HG03108 (cell line): ENCODE measurements around the gene ACSS1.
A peak's percentile ranks its signal among the peaks of the same experiment; 100 is the strongest.

ENCODE experiments used
- ATAC-seq: cut with Tn5 transposase; IDR thresholded peaks from one replicate; pipeline ENCODE4 v1.9.1; 2021; ENCODE audit warnings: moderate library complexity; ENCODE audit not compliant: unreplicated experiment

Gene ACSS1

DNA sequence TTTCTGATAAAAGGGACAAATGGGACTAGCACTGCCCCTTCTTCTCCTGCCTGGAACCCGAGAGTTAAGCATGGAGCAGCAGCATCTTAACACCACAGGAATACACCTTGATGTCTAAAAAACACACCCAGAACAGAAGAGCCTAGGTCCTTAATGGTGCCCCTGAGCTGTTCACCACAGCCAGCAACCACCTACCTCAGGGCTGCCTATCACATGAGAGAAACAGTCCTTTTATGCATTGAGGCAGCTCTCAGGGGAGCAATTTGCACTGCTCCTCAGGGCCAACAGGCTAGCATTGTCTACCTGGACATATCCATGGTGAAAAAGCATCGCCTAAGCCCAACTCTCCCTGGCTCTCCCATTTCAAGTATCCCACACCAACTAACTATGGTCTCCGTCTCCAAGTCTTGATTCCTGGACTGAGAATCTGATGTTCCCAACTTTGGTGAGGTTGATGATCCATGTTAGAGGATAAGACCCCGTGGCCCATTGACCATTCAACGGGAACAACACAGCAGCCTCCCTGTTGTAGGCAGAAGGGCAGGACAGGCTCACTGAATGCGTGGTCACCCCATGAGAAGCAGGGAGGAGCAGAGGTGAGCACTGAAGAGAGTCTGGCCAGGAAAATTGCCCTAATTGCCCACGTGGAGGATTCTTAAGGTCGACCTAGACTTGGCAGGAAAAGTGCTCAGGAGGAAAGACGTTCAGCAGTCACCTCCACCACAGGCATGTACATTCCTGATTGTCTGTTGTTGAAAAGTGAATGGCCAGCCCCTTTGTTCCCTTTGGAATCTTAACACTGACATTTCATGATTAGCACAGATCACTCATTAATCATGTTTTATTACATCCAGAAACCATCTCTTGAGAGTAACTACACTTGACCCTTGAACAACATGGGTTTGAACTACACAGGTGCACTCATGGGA is 61.2 kb downstream of the ACSS1 start:
- ATAC-seq = no peak

DNA sequence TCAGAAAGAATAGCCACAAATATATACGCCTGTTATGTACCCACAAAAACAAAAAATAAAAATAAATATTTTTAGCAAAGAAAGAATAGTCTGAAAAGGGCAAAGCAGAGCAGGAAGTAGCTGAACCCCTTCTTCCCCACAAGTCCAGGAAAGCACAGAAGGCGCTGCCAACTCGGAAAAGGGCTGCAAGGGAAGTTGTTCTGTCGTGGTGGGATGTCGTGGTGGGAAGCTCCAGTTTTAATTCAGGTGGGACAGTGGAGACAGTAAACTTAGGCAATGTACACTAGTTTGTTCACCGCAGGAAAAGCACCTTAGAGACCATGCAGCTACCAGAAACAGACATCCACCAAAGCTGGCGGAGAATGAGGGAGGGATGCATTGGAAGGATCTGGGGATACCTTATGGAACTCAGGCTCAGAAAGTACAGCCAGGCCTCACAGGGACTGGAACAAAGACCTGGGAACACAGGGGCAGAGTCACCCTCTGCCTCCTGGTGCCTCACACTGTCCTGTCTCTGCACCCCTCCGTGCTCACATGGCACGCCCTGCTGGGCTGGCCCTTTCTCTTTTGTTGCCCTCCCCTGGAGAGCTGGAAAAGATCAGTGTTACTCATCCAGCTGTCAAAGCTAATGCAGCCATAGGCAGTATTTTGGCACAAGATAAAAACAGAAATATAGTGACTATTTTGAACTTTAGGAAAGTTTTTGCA is 62.0 kb downstream of the ACSS1 start:
- no peak for ATAC-seq

DNA sequence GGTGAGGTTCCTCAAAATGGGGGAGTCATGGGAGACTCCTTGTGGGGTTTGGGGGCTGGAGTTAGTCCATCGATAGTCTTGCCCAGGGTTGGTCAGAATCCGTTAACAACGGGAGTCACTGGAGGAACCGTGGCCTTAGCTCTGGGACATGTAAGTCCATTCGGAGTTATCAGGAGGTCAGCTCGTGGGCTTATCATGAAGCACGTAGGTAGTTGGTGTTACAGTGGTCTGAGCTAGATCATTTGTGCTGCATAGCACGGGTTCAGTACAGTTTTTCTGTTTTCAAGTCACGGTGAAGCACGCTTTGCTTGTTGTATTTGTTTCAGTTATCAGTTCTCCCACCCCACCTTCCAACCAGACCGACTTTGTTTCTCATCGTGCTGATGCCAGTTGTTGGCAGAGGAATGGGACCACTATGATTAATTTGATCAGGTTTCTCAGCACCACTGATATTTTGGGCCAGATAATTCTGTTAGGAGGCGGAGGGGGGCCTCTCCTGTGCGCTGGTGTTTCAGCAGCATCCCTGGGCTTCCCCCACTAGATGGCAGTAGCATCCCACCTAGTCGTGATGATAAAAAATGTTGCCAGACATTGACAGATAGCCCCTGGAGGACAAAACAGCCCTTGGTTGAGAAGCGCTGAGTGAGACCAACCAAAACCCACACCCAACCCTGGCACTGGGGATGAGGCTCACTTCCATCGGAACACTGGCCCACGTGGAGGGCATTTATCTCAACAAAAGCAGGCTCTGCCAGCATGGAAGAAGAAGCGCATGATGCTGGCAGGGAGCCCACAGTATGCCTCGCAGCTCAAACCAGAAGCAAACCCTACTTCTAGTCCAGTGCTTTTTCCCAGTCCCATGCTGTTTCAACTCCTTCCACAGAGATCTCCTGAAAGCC is 63.2 kb downstream of the ACSS1 start:
- ATAC-seq = no peak

DNA sequence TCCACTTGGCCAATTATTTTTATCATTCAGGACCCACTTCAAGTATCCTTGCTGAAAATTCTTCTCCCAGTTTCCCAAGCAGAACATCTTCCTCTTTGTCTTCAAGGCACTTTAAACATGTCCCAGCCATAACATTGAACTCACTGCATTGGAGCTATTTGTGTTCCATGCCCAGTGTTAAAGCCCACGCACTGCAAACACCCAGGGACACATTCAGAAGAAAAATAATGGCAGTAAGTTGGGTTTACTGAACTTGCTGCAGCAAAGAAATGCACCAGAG is 63.8 kb downstream of the ACSS1 start:
- ATAC-seq = no peak

DNA sequence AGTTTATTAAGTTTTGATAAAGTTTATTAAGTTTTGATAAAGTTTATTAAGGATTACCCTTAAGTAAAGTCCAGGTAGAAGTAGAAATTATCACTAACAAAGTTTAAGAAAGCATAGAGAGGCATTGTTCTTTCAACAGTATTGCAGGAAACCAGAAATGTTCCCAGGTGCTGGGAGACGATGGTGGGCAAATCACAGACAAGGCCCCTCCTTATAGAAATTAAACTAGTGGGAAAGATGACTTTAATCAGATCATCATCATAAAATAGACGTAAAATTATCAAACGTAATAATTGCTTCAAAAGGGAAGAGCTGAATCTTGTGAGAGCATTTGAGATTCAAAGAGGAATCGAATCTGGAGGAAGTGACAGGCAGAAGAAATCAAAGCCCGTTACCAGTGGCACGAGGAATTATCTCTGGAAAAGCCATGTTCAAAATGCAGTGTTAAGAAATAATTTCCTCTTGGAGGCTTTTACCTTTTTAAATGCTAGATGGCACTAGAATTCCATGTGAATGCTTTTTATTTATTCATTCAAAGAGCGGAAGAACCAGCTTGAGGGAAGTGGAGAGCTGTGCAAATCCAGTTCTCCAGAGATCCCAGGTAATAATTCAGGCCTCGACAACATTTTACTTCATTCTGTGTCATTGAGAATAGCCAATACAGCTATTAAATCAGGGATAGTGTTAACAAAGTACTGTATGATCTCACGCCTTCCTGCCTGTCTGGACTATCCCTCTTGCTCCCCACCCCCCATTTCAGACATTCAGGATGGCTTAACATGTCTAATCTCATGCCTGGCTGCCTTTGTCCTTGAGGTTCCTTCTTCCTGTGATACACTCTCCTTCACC is 64.4 kb downstream of the ACSS1 start:
- ATAC-seq = no peak

DNA sequence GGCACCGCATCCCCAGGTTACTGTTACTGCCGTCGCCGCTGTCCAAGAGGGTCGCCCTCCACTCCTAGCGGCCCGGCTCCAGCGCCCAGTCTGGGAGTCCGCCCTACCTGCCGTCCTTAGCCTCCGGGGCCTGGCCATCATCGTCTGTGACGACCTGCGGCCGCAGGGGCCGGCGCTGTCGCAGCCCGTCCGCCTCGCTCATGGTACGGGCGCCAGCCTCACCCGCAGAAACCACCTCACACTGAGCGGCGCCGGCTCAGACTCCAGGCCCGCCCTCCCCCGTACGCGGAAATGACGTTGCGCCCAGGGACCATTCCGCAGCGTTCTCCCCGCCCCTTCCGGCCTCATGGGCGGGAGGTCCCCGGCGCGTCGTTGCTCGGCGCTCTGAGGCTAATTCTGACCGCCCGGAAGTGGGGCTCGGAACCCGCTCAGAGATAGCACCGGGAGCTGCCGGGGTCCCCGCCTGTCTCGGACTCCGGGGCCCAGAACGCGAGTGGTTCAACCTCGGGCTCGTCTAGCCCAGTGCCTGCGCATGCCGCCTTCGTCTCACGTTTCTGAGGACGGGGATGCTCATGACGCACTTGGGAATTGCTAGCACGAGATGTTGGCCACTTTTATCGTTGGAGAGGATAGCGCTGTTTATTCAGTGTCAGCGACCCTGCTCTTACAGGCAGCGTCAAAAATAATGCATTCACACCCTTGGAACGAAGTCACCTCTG is 65.3 kb downstream of the ACSS1 start, which contains the start of gene APMAP:
Gene APMAP (minus strand): TSS at position 265 of the 719 bp plus-strand sequence. CDS start 63 bp downstream, at position 202.
- ATAC-seq = peak; percentile 95

DNA sequence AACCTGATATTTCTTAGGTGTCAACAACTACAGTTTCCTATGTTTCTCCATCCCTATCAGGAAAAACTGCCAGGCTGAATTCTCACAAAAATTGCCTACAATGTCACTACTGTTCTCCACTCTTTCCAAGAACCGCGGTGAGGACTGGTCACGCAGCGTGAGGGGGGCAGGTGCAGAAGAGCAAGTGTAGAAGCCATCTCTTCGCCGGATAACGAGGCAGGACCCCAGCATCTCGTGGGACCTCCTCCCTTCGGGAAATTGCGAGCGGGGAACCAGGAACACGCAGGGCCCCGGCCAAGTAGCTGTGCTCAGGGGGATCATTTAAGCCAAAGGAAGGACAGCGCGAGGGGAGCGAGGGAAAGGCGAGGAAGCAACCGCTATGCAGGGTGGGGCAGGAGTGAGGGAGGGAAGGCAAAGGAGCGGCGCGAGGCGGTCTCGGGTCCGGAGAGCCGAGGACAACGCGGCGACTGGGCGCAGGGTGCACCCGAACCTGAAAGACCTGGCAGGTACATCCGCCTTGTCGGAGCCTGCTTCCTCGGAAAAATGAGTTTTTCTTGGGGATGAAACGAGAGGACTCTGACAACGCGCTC is 65.9 kb downstream of the ACSS1 start:
- peak; percentile 13 for ATAC-seq

DNA sequence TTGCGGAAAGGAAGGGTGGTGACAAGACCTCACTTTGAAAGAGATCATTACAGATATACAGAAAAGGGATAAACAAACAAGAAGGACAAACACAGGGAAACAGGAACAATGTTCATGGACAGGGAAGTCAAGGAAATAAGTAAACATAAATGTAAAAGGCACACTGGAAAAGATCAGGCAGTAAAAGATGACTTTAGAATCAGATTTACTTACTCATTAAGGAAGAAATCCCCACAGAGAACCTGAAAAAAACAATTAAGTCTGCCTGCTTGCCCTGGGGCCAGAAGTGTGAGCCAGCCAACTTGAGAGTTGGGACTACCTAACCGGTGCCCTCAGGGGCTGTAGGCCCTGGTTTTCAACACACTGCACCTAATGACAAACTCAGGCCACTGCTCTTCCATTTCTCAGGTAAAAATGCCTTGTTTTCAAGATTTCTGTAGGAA is 67.1 kb downstream of the ACSS1 start:
- no peak for ATAC-seq

DNA sequence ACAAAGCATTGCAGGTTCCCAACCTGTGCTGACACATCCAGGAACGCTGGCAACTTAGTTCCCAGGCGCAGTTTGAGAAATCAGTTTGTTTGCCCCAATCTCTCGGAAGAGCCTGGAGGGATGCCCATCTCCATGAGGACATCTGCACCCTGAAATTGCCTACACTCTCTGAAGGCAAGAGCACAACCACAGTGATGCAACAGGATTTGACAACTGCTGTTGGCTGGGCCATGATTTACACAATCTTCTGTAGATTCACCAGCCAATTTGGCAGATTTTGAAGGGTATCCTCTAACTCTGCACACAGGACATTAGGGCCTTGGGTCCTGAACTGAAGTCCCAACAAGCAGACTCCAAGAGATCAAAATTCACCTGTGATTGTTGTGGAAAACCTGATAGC is 68.8 kb downstream of the ACSS1 start:
- ATAC-seq = no peak

DNA sequence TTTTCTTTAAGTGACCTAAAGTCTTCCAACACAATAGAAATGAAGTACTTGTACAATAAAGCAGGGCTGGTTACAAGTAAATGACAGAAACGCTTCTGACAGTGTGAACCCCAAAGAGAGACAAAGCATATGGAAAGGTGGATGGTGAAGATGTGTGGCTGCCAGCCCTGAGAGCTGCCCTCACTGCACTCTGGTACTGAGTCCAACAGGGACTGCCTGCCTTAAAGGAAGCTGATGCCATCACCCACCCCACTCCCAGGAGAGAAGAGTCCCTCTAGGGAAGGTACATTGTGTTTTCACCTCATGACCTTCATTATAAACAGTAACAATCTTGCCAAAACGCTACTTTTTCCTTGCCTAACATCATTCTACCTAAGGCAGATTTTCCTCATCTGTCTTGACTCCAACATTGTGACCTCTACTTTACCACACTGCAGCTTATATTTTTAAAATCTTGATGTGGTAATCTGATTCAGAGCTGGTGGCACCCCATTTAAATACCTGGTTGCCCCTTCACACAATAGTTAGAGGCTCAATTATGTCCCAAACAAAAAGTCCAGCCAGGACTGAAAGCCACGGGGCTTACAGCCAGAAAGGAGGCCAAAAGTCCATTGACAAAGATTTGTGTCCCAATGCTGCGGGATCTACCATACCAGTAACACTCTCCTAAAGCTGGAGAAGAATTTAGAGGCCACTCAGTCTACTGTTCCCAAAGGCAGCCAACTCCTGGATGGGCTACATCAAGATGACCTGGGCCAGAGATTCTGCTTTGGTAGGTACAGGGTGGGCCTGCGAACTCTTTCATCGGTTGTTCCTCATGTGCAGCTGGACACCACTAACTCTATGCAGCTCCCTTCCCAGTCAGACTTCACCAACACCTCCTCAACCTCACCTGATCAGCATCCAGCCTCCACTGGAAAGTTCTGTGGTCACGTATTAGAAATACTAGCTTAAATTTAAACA is 69.8 kb downstream of the ACSS1 start:
- ATAC-seq = no peak

DNA sequence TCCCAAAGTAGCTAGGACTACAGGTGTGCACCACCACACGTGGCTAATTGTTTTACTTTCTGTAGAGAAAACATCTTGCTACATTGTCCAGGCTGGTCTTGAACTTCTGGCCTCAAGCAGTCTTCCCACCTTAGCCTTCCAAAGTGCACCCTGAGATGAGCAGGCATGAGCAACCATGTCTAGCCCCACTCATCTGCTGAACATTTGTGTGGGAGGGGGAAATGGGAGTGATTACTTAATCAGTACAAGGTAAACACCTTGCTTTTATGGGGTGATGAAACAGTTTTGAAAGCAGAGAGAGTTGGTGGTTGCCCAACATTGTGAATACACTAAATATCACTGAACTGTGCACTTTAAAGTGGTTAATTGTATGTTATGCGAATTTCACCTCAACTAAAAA is 70.7 kb downstream of the ACSS1 start:
- ATAC-seq = no peak

DNA sequence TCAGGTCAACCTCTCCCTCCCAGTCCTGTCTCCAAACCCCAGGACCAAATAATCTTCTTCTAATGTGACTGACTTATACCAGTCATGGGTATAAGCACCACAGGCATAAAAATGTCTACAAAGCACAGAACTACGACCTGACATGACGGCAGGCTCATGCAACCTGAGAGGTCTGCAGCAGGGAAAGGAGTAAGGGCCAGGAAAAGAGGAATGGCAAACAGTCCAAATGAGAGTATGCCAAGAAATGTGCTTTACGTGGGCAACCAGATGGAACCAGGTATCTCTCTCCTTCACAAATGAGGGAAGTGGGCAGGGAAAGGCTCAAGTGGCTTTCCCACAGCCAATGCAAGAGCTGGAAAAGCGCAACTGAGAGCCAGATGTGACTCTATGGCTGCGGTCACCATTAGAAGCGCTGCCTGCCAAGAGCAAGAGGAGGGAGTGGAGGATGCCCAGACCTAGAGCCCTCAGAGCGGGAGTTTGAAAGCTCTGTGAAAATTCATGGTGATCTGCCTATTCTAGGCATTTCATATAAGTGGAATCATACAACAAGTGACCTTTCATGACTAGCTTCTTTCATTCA is 71.4 kb downstream of the ACSS1 start:
- ATAC-seq = no peak

DNA sequence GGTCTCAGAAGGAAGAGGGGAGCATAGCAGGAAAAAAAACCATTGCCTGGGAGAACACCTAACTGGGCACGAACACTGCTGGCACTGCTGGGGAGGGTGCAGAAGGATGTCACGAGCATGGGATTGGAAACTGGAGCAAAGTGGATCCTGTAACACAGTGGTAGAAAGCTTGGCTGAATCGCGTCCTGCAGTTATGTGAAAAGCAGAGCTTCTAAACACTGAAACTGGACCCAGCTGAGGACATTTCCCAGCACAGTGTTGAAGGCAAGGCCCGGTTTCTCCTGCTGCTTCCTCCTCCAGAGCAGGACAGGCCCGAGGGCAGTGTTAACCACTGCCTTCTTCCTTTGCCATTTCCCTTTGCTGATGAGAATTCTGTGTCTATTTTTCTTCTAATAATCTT is 72.1 kb downstream of the ACSS1 start:
- ATAC-seq = no peak

DNA sequence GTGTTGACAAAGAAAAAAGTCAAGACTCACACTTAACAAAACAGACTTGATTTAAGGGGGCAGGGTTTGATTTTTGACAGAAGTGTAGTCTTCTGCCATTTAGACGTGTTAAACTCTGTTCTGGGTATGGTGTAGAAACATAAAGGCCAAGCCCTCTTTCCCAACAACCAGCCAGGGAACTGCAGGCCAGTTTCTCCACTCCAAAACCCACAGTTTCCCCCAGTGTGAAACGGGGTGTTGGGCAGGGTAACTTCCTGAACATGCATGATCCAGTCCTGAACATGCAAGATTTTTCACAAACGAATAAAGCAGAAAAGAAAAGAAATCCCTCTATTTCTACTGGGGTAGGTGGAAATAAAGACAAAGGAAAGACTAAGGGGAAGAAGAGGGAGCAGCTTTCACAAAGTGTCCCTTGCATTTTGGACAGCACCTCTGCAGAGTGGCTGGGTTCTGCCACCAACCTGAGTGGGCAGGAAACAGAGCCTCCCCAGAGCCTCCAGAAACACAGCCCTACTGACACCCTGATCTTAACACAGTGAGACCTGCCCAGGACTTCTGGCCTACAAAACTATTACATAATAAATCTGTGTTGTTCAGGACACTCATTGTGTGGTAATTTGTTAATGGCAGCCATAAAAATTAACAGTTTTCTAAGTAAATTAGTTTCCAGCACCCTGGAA is 72.8 kb downstream of the ACSS1 start:
- ATAC-seq = no peak

DNA sequence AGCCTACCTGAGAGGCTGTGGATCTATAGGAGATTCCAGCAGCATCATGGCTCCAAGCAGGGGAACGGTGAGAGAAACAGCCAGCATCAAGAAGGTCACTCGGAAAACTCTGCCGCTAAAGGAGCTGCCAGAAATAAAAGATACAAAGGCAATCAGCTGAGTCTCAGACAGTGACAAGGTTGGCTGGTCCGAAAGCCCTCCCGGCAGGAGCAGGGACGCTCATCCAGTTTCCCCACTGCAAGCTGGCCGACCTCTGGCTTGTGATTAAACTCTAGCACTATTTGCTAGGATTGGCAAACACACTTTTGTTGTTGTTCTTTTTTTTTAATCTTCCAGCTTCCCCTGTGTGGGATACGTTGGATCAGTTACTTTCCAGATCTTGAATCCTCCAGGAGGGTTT is 74.0 kb downstream of the ACSS1 start:
- ATAC-seq = no peak

DNA sequence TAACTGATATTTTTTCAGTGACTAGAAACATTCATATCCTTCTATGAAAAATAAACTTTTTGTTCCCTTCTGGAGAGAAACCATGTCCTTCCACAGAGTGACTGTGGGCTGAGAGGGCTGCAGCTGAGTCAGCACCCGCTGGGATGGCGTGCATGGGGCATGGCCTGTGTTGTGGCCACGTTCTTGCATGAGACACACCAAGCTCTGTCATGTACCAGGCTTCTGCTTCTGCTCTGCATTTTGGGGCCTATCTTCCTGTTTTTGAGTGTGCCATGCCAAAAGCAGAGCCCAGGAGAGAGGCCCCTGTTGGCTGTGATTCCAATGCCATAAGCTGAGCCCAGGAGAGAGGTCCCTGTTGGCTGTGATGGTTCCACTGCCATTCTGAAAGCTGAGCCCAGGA is 76.1 kb downstream of the ACSS1 start:
- no peak for ATAC-seq

DNA sequence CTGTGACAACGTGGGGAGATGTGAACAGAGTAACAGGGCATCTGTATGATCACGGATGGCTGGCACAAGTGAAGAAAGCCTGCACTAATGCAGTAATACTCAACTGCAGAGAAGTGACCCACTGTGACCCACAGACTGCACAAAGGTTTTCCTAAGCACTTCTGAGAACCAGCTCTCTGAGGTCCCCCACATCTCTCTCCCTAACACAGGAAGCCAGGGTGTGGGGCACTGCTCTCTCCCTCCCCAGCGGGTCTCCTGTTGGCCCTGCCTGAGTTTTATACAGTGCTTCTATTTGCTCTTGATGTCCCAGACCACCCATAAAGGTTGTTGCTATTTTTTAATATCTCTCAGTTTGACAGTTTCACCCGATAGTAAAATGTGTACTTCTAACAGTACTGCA is 76.7 kb downstream of the ACSS1 start:
- ATAC-seq = no peak
